Measurements from ENCODE around the gene CDC14A.
"Not testable (repeated sequence)": the region's sequence is repeated elsewhere in the genome, so short reads cannot be mapped to it uniquely, and the experiment has no call there.

The CDC14A gene

DNA sequence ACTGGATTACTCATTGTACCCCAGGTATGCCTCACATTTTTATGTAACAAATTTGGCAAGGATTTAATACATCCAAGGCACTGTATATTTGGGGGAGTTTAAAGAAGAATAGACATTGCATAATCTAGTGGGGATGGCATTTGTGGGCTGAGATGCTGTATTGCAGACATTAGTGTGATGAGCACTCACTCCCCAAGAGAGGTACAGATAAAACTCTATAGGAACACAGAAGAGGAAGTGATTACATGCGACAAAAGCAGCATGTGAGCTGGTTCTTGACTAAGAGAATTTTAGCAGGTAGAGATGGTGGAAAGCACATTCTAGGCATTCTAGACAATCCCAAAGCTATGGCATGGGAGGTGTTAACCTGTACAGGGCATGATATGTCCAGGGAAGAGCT is 24.2 kb upstream of the CDC14A start:
- Histone ChIP-seq H3K4me3 (ENCODE audit: low read length) (no peak overlapping the region), H4K20me1 (ENCODE audit: control insufficient read depth, insufficient read depth, low read depth, low read length) (no peaks in the 10 kb centered on the region), H3K27me3 (ENCODE audit: control insufficient read depth, low read length) (peaks cover 11% of the 10 kb centered on the region), H3K9me2 (replicated peaks; ENCODE audit: control insufficient read depth, low read length) (no peaks in the 10 kb centered on the region), H3F3A (ENCODE audit: control insufficient read depth, insufficient read depth) (no peaks in the 10 kb centered on the region), H3K36me3 (ENCODE audit: control insufficient read depth, low read length) (no peaks in the 10 kb centered on the region), H3K79me2 (ENCODE audit: control insufficient read depth, low read length) (no peaks in the 10 kb centered on the region), H3K4me1 (ENCODE audit: control insufficient read depth, low read length) (no peaks in the 10 kb centered on the region), H3K27ac (ENCODE audit: low read depth, low read length) (no peak overlapping the region), H3K9me3 (ENCODE audit: control insufficient read depth, insufficient read depth, low read length) (no peaks in the 10 kb centered on the region), H3K4me2 (ENCODE audit: low read length) (no peak overlapping the region)
- no peak for TF ChIP-seq EZH2phosphoT487 (IDR thresholded peaks at IDR 0.05; ENCODE audit: borderline replicate concordance, low read length)
- TF ChIP-seq, protein P1, sequence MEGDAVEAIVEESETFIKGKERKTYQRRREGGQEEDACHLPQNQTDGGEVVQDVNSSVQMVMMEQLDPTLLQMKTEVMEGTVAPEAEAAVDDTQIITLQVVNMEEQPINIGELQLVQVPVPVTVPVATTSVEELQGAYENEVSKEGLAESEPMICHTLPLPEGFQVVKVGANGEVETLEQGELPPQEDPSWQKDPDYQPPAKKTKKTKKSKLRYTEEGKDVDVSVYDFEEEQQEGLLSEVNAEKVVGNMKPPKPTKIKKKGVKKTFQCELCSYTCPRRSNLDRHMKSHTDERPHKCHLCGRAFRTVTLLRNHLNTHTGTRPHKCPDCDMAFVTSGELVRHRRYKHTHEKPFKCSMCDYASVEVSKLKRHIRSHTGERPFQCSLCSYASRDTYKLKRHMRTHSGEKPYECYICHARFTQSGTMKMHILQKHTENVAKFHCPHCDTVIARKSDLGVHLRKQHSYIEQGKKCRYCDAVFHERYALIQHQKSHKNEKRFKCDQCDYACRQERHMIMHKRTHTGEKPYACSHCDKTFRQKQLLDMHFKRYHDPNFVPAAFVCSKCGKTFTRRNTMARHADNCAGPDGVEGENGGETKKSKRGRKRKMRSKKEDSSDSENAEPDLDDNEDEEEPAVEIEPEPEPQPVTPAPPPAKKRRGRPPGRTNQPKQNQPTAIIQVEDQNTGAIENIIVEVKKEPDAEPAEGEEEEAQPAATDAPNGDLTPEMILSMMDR (IDR thresholded peaks at IDR 0.05; ENCODE audit: low read depth, low read length, poor library complexity, severe bottlenecking): no peak

GRCh38 chr1:100331146-100331545 is 21.2 kb upstream of the CDC14A start:
- H3K36me3 ChIP-seq (ENCODE audit: control insufficient read depth, low read length); H3K4me3 ChIP-seq (ENCODE audit: low read length); H3K79me2 ChIP-seq (ENCODE audit: control insufficient read depth, low read length); H3K9me3 ChIP-seq (ENCODE audit: control insufficient read depth, insufficient read depth, low read length); H4K20me1 ChIP-seq (ENCODE audit: control insufficient read depth, insufficient read depth, low read depth, low read length); H3K4me1 ChIP-seq (ENCODE audit: control insufficient read depth, low read length); H3K9me2 ChIP-seq (replicated peaks; ENCODE audit: control insufficient read depth, low read length); H3K4me2 ChIP-seq (ENCODE audit: low read length); H3K27ac ChIP-seq (ENCODE audit: low read depth, low read length); H3F3A ChIP-seq (ENCODE audit: control insufficient read depth, insufficient read depth): not testable (repeated sequence)
- H3K27me3 ChIP-seq (ENCODE audit: control insufficient read depth, low read length): peaks cover 14% of the 10 kb centered on the region

GRCh38 chr1:100332331-100332730 is 20.0 kb upstream of the CDC14A start:
- Histone ChIP-seq H3F3A (ENCODE audit: control insufficient read depth, insufficient read depth) (no peaks in the 10 kb centered on the region), H3K27me3 (ENCODE audit: control insufficient read depth, low read length) (peaks cover 14% of the 10 kb centered on the region), H4K20me1 (ENCODE audit: control insufficient read depth, insufficient read depth, low read depth, low read length) (no peaks in the 10 kb centered on the region), H3K27ac (ENCODE audit: low read depth, low read length) (no peak overlapping the region), H3K36me3 (ENCODE audit: control insufficient read depth, low read length) (no peaks in the 10 kb centered on the region), H3K9me3 (ENCODE audit: control insufficient read depth, insufficient read depth, low read length) (no peaks in the 10 kb centered on the region), H3K79me2 (ENCODE audit: control insufficient read depth, low read length) (no peaks in the 10 kb centered on the region), H3K4me3 (ENCODE audit: low read length) (no peak overlapping the region), H3K4me2 (ENCODE audit: low read length) (no peak overlapping the region), H3K4me1 (ENCODE audit: control insufficient read depth, low read length) (no peaks in the 10 kb centered on the region), H3K9me2 (replicated peaks; ENCODE audit: control insufficient read depth, low read length) (no peaks in the 10 kb centered on the region)
- TF ChIP-seq, protein P1 (IDR thresholded peaks at IDR 0.05; ENCODE audit: low read depth, low read length, poor library complexity, severe bottlenecking): no peak
- TF ChIP-seq EZH2phosphoT487 (IDR thresholded peaks at IDR 0.05; ENCODE audit: borderline replicate concordance, low read length): no peak

- no peak for TF ChIP-seq EZH2phosphoT487 (IDR thresholded peaks at IDR 0.05; ENCODE audit: borderline replicate concordance, low read length)
- TF ChIP-seq, protein P1 (IDR thresholded peaks at IDR 0.05; ENCODE audit: low read depth, low read length, poor library complexity, severe bottlenecking): no peak
- H3K4me1 ChIP-seq (ENCODE audit: control insufficient read depth, low read length): no peaks in the 10 kb centered on the region
- no peaks in the 10 kb centered on the region for H3K9me3 ChIP-seq (ENCODE audit: control insufficient read depth, insufficient read depth, low read length)
These were observed 16.9 kb upstream of the CDC14A start for GRCh38 chr1:100335436-100335835.

DNA sequence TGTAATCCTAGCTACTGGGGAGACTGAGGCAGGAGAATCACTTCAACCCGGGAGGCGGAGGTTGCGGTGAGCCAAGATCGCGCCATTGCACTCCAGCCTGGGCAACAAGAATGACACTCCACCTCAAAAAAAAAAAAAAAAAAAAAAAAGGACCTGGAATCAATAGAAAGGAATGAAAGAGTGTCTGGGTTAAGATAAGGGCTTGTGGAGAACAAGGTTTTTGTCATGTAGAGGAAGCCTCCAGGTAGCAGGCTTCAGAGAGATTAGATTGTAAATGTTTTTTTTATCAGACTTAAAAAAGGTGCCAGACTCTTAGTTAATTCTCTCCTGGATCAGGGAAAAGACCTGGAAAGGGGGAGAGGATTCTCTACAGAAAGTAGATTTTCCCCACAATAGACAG is 14.4 kb upstream of the CDC14A start:
- H3K9me2 ChIP-seq (replicated peaks; ENCODE audit: control insufficient read depth, low read length); H3K4me1 ChIP-seq (ENCODE audit: control insufficient read depth, low read length); H3F3A ChIP-seq (ENCODE audit: control insufficient read depth, insufficient read depth); H3K79me2 ChIP-seq (ENCODE audit: control insufficient read depth, low read length); H4K20me1 ChIP-seq (ENCODE audit: control insufficient read depth, insufficient read depth, low read depth, low read length); H3K27me3 ChIP-seq (ENCODE audit: control insufficient read depth, low read length); H3K9me3 ChIP-seq (ENCODE audit: control insufficient read depth, insufficient read depth, low read length); H3K4me3 ChIP-seq (ENCODE audit: low read length); H3K27ac ChIP-seq (ENCODE audit: low read depth, low read length); H3K4me2 ChIP-seq (ENCODE audit: low read length); H3K36me3 ChIP-seq (ENCODE audit: control insufficient read depth, low read length): not testable (repeated sequence)

More at GRCh38 chr1:100335436-100335835, 16.9 kb upstream of the CDC14A start:
- Histone ChIP-seq H3K27me3 (ENCODE audit: control insufficient read depth, low read length) (peaks cover 5% of the 10 kb centered on the region; the same call in 1 of the 2 replicates), H3K27ac (ENCODE audit: low read depth, low read length) (no peak overlapping the region), H3K9me2 (replicated peaks; ENCODE audit: control insufficient read depth, low read length) (no peaks in the 10 kb centered on the region), H4K20me1 (ENCODE audit: control insufficient read depth, insufficient read depth, low read depth, low read length) (no peaks in the 10 kb centered on the region), H3F3A (ENCODE audit: control insufficient read depth, insufficient read depth) (no peaks in the 10 kb centered on the region), H3K36me3 (ENCODE audit: control insufficient read depth, low read length) (no peaks in the 10 kb centered on the region), H3K4me2 (ENCODE audit: low read length) (no peak overlapping the region), H3K4me3 (ENCODE audit: low read length) (no peak overlapping the region), H3K79me2 (ENCODE audit: control insufficient read depth, low read length) (no peaks in the 10 kb centered on the region)

DNA sequence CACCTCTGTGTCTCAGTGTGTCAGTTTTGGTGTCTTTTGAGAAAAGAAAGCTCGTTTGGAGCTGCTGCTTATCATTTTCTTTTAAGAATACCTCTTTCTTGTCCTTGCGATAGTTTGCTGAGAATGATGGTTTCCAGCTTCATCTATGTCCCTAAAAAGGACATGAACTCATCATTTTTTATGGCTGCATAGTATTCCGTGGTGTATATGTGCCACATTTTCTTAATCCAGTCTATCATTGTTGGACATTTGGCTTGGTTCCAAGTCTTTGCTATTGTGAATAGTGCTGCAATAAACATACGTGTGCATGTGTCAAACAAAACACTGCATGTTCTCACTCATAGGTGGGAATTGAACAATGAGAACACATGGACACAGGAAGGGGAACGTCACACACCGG is 12.6 kb upstream of the CDC14A start:
- H3K79me2 ChIP-seq (ENCODE audit: control insufficient read depth, low read length); H3K9me3 ChIP-seq (ENCODE audit: control insufficient read depth, insufficient read depth, low read length); H3K4me1 ChIP-seq (ENCODE audit: control insufficient read depth, low read length); H3K4me2 ChIP-seq (ENCODE audit: low read length); H3K27me3 ChIP-seq (ENCODE audit: control insufficient read depth, low read length); H3K4me3 ChIP-seq (ENCODE audit: low read length); H3K27ac ChIP-seq (ENCODE audit: low read depth, low read length); H3F3A ChIP-seq (ENCODE audit: control insufficient read depth, insufficient read depth); H3K9me2 ChIP-seq (replicated peaks; ENCODE audit: control insufficient read depth, low read length); H3K36me3 ChIP-seq (ENCODE audit: control insufficient read depth, low read length); H4K20me1 ChIP-seq (ENCODE audit: control insufficient read depth, insufficient read depth, low read depth, low read length): not testable (repeated sequence)

Data from DOHH2 (cell line).